Right ventricle myocardium inferior (tissue), 1 donor: ENCODE measurements around the gene CCDC9. TPM values are rescaled to one million over a fixed set of nuclear protein-coding genes. Genes with fewer than 3 reads are reported as not detected.

Source experiments
- ATAC-seq: fragments of 200-7000 bp; cut with Tn5 transposase; one replicate; pipeline ENCODE4 v1.9.1; 2020; ENCODE audit warnings: mild to moderate bottlenecking, moderate library complexity
- DNase-seq: peaks from one replicate; pipeline ENCODE4 v3.0.0; 2021; ENCODE audit errors: missing footprints
- intact Hi-C: fragments of 100-400 bp; cut with DNase I; formaldehyde crosslinking; loops from one replicate; pipeline ENCODE4 v1.11.0; 2022
- long read RNA-seq: library from polyadenylated mRNA; unstranded; transcript quantifications from one replicate; pipeline ENCODE4 v2.0.0, GENCODE V29; 2021
- total RNA-seq: library from RNA; stranded (reverse); fragmentation: NEBNext Ultra II Directional; extraction: Animal tissue kit (Norgen Biotek cat#: 25700); gene quantifications from one replicate; pipeline ENCODE4 v1.2.1, GENCODE V29; 2021
- donor health status: DM: no; HTN: yes; CAD: no; lungs with severe emphysema.

The CCDC9 gene
- 21.2 TPM for total RNA-seq
- long read RNA-seq, partial matches to known transcripts = 0 of 3 reads
- long read RNA-seq, other reads (novel, unspliced or antisense) = 3 of 3 reads

DNA sequence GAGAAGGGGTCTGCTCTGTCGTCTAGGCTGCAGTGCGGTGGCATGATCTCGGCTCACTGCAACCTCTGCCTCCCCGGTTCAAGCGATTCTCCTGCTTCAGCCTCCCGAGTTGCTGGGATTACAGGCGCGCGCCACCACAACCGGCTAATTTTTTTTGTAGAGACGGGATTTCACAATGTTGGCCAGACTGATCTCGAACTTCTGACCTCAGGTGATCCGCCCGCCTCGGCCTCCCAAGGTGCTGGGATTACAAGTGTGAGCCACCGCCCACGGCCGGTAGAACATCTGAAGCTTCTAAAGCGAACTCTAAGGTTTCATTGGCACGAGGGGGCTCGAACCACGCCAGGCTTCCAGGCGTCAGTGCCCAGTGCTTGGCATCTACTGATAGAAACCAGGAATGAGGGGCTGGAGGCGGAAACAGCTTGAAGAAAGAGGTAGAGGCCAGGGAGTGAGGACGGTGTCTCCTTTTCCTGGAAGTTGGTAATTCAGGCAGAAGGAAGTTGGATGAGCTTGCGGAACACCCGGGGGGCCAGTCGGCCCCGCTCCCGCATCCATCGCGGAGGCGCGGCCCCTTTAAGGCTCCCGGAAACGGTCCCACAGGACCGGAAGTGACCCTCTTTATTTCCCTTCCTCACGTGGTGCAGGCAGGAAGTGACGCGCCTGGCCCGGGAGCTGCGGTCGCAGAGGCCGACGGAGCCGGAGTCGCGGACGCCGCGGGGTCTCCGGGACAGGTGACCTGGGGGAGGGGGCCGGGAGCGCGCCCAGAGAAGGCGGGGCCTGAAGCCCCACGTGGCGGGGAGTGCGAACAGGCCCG lies at the start of gene CCDC9:
Gene CCDC9 (plus strand): TSS at position 647 of the 814 bp plus-strand sequence. CDS start 1,876 bp downstream, outside the sequence.
- intact Hi-C loops = loop anchor here (2.0 kb wide), 1 partner anchor 395 kb away; the partner anchor contains the start of gene ARHGAP35
- ATAC-seq (peak; percentile 66), DNase-seq (peak; percentile 98)

- no peak for DNase-seq
- ATAC-seq = peak; percentile 67
- intact Hi-C loops = loop anchor here (1.0 kb wide), 1 partner anchor 35 kb away; no protein-coding TSS in a partner anchor
Measured at GRCh38 chr19:47209319-47210179, 46.8 kb upstream of the CCDC9 start.

GRCh38 chr19:47210180-47210490 lies 46.2 kb upstream of the CCDC9 start:
- intact Hi-C loops = loop anchor here (1.0 kb wide), 1 partner anchor 34 kb away; no protein-coding TSS in a partner anchor
- no peak for ATAC-seq
- DNase-seq = no peak

DNA sequence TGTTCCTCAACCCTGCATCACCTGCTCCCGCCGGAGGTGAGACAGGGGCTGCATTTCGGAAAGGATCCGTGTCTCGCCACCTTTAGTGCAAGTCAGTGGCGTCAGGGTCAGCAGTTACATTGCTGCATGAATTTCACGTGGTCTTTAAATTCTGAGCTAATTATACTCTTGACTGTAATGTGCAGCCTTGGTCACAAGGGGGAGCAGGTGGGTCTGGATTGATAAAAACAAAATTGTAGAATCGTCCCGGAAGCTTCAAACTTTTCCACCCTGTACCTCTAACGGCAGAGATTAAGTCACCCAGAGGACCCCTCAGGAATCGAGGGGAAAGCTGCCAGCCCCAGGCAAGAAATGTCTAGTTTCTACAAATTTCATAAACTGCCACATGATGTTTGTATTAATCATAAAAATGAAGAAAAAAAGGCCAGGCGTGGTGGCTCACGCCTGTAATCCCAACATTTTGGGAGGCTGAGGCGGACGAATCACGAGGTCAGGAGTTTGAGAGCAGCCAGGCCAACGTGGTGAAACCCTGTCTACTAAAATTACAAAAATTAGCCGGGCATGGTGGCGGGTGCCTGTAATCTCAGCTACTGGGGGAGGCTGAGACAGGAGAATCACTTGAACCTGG lies 45.5 kb upstream of the CCDC9 start:
- intact Hi-C loops = loop anchor here (1.0 kb wide), 1 partner anchor 33 kb away; no protein-coding TSS in a partner anchor
- DNase-seq (peak; percentile 73), ATAC-seq (peak; percentile 68)

DNA sequence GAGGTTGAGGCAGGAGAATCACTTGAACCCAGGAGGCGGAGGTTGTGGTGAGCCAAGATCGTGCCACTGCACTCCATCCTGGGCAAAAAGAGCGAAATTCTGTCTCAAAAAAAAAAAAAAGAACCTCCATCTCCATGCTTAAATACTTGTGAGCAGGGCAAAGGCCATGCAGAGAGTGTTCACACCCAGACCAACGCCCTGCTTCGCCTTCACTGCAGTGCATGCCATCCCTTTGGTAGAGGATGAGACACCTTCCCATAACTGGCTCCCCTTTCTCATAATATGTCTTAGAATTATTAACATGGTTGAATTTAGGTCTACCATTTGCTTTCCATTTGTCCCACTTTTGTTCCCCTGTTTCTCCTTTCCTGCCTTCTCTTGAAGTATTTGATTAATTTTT lies 40.7 kb upstream of the CCDC9 start:
- intact Hi-C loops = no loop called here
- DNase-seq = no peak
- ATAC-seq = no peak

DNA sequence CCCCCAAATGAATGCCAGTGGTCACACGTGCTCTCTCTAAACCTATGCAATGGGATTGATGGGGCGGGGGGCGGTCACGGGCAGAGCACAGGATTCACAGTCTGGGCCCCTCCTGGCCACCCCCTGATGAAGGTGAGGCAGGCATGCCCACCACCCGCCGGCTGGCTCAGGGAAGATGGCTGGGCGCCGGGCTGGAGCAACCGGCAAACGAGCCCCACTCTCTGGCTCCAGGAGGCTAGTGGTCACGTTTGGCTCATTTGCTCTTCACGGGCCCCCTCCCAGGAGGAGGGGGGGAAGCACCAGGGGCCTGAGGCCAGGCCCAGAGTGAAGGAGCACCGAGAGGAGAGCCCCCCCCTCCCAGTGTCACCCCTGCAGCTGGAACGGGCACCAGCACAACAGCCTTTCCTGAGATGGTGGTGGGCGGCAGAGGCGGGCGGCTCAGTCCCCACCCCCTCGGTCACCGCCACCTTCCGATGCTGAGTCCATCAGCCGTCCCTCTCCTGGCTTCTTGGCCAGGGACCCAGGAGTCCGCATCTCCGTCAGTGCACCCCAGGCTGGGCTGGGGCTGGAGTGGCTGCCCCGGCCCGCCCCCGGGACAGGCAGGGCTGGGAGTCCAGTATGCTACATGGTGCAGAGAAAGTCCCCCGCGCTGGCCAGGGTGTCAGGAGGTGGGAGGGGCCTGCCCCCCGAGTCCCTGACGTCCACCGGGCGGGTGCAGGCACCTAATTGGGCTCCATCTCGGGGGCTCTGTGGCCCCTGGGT lies 35.1 kb upstream of the CCDC9 start:
- ATAC-seq (no peak), DNase-seq (no peak)
- intact Hi-C loops = no loop called here

DNA sequence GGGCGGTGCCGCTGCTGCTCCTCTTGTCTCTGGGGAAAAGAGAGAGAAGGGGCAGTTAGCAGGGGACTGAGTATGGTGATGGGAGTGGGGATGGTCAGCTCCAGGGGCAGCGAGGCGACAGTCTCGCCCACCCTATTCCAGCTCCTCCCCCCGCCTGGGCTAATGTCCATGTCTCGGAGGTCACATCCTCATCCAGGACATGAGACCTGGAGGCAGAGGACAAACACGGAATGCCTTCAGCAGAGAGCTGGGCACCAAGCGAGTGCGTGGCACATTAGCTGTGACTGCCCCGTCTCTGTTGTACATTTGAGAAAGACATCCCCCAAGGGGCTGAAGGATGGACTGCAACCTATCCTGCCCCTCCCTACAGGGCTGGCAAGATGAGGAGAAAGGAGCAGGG lies 34.4 kb upstream of the CCDC9 start:
- DNase-seq = no peak
- ATAC-seq = no peak
- intact Hi-C loops = no loop called here

GRCh38 chr19:47225746-47226425 lies 30.4 kb upstream of the CCDC9 start:
- intact Hi-C loops = loop anchor here (2.0 kb wide), 1 partner anchor 17 kb away; no protein-coding TSS in a partner anchor
- peak; percentile 81 for ATAC-seq

GRCh38 chr19:47226426-47227351 lies 29.6 kb upstream of the CCDC9 start:
- ATAC-seq (peak; percentile 80), DNase-seq (peak; percentile 94)
- intact Hi-C loops = loop anchor here (2.0 kb wide), 1 partner anchor 16 kb away; no protein-coding TSS in a partner anchor

More at GRCh38 chr19:47225746-47226425, 30.4 kb upstream of the CCDC9 start:
- DNase-seq = peak; percentile 95

- intact Hi-C loops = loop anchor here (2.0 kb wide), 1 partner anchor 15 kb away; no protein-coding TSS in a partner anchor
- peak; percentile 68 for ATAC-seq
- peak; percentile 94 for DNase-seq
Measured at GRCh38 chr19:47227352-47228167, 28.8 kb upstream of the CCDC9 start.

DNA sequence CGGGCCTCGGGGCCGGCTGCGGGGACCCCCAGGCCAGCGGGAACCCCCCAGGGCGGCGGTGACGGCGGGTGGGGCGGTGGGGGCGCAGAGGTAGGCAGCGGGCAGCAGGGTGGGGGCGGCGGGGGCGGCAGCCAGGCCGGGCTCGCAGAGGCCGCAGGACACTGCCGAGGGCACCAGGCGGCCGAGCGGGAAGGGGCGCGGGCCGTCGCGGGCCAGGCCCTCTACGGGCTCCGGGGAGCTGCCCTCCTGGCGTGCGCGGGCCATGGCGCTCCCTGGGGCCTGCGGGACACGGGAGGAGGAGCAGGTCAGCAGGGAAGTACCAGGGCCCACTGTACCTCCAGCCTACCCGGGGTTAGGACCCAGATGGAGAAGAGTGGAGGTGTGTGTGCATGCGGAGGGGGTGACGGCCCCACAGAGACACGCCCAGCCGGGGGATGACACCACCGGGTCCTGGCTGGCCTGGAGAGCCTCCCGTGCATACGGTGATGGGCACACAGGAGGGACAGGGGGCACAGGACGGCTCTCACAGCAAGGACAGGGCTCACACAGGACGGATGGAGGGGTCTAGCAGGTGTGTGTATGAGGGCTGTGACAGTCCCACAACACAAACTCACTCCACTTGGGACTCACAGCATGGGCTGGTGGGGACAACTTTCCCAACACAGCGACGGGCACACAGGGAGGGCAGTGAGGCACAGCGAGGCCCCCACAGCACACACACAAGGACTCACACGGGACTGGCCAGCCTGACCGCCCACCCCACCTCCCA lies 28.0 kb upstream of the CCDC9 start:
- ATAC-seq (no peak), DNase-seq (peak; percentile 79)

GRCh38 chr19:47228937-47229675 lies 27.2 kb upstream of the CCDC9 start:
- no peak for ATAC-seq
- peak; percentile 63 for DNase-seq
- intact Hi-C loops = no loop called here

More for the DNA sequence above, 28.0 kb upstream of the CCDC9 start:
- intact Hi-C loops = no loop called here

GRCh38 chr19:47229676-47230053 lies 26.7 kb upstream of the CCDC9 start:
- DNase-seq (peak; percentile 52), ATAC-seq (no peak)
- intact Hi-C loops = no loop called here
